H9 (cell line): ENCODE results near the gene CKLF. TPM values are rescaled to one million over a fixed set of nuclear protein-coding genes. Genes with fewer than 3 reads are reported as not detected.

Source experiments
- DNase-seq: peaks from one replicate; pipeline ENCODE4 v3.0.0-alpha.2; 2017
- H2AFZ ChIP-seq: one replicate; pipeline ENCODE4 v1.6.1; 2013; ENCODE audit warnings: mild to moderate bottlenecking, low read length, control low read depth, moderate library complexity
- H2AK5ac ChIP-seq: 2 replicates; pipeline ENCODE4 v1.6.1; 2013; ENCODE audit warnings: low read length, control low read depth, mixed read lengths; ENCODE audit not compliant: insufficient read length
- H2BK120ac ChIP-seq: one replicate; pipeline ENCODE4 v1.6.1; 2013; ENCODE audit warnings: low read depth, mild to moderate bottlenecking, low read length, control low read depth, inconsistent platforms; ENCODE audit not compliant: poor library complexity, severe bottlenecking
- H2BK12ac ChIP-seq: 2 replicates; pipeline ENCODE4 v1.6.1; 2013; ENCODE audit warnings: low read length, control low read depth, mixed read lengths, low read depth; ENCODE audit not compliant: insufficient read length
- H2BK15ac ChIP-seq: 2 replicates; pipeline ENCODE4 v1.6.1; 2013; ENCODE audit warnings: low read depth, low read length, control low read depth
- H2BK20ac ChIP-seq: one replicate; pipeline ENCODE4 v1.6.1; 2013; ENCODE audit warnings: low read depth, mild to moderate bottlenecking, low read length, control low read depth, inconsistent platforms; ENCODE audit not compliant: poor library complexity, severe bottlenecking
- H2BK5ac ChIP-seq: 2 replicates; pipeline ENCODE4 v1.6.1; 2013; ENCODE audit warnings: low read length, control low read depth, mixed read lengths; ENCODE audit not compliant: insufficient read length
- H3K14ac ChIP-seq: 2 replicates; pipeline ENCODE4 v1.6.1; 2013; ENCODE audit warnings: low read length, control low read depth; ENCODE audit not compliant: insufficient read depth
- H3K18ac ChIP-seq: 2 replicates; pipeline ENCODE4 v1.6.1; 2013; ENCODE audit warnings: low read depth, mild to moderate bottlenecking, mixed read lengths, low read length, control low read depth; ENCODE audit not compliant: insufficient read length
- H3K23ac ChIP-seq: 2 replicates; pipeline ENCODE4 v1.6.1; 2013; ENCODE audit warnings: low read length, control low read depth, mixed read lengths, low read depth; ENCODE audit not compliant: insufficient read length
- H3K23me2 ChIP-seq: 2 replicates; pipeline ENCODE4 v1.6.1; 2013; ENCODE audit warnings: low read depth, mild to moderate bottlenecking, mixed read lengths, low read length, control low read depth; ENCODE audit not compliant: insufficient read length, poor library complexity, severe bottlenecking
- H3K27ac ChIP-seq: 2 replicates; pipeline ENCODE4 v1.5.1; 2013; ENCODE audit warnings: low read length, control low read depth, mixed read lengths, low read depth; ENCODE audit not compliant: insufficient read length
- H3K27me3 ChIP-seq: 2 replicates; pipeline ENCODE4 v1.6.1; 2013; ENCODE audit warnings: low read length, control low read depth, inconsistent platforms; ENCODE audit not compliant: insufficient read depth
- H3K4ac ChIP-seq: 2 replicates; pipeline ENCODE4 v1.6.1; 2013; ENCODE audit warnings: low read depth, mild to moderate bottlenecking, control low read depth, inconsistent platforms, low read length, moderate library complexity
- H3K4me1 ChIP-seq: 2 replicates; pipeline ENCODE4 v1.6.1; 2013; ENCODE audit warnings: low read length, control low read depth, inconsistent platforms; ENCODE audit not compliant: insufficient read depth
- H3K4me2 ChIP-seq: 2 replicates; pipeline ENCODE4 v1.6.1; 2013; ENCODE audit warnings: low read length, control low read depth, mixed read lengths; ENCODE audit not compliant: insufficient read length, insufficient read depth
- H3K56ac ChIP-seq: 2 replicates; pipeline ENCODE4 v1.6.1; 2013; ENCODE audit warnings: low read depth, mild to moderate bottlenecking, mixed read lengths, low read length, control low read depth; ENCODE audit not compliant: insufficient read length
- H3K79me1 ChIP-seq: 2 replicates; pipeline ENCODE4 v1.6.1; 2013; ENCODE audit warnings: low read depth, mild to moderate bottlenecking, moderate library complexity, low read length, control low read depth, inconsistent platforms; ENCODE audit not compliant: insufficient read depth, poor library complexity, severe bottlenecking
- H3K79me2 ChIP-seq: 2 replicates; pipeline ENCODE4 v1.6.1; 2013; ENCODE audit warnings: low read length, control low read depth, inconsistent platforms; ENCODE audit not compliant: insufficient read depth
- H3K9ac ChIP-seq: 2 replicates; pipeline ENCODE4 v1.6.1; 2013; ENCODE audit warnings: low read length, control low read depth, mixed read lengths; ENCODE audit not compliant: insufficient read length; ENCODE audit errors: extremely low read depth
- H3K9me3 ChIP-seq: one replicate; pipeline ENCODE4 v1.6.1; 2013; ENCODE audit warnings: low read depth, low read length, inconsistent platforms; ENCODE audit not compliant: control insufficient read depth
- H3T11ph ChIP-seq: one replicate; pipeline ENCODE4 v1.6.1; 2013; ENCODE audit warnings: mild to moderate bottlenecking, low read length, control low read depth, inconsistent platforms
- H4K20me1 ChIP-seq: one replicate; pipeline ENCODE4 v1.6.1; 2013; ENCODE audit not compliant: control insufficient read depth, insufficient read length, insufficient read depth
- H4K5ac ChIP-seq: 2 replicates; pipeline ENCODE4 v1.6.1; 2013; ENCODE audit warnings: low read depth, mild to moderate bottlenecking, mixed read lengths, low read length, control low read depth; ENCODE audit not compliant: insufficient read length
- H4K8ac ChIP-seq: replicated peaks from 2 replicates; pipeline ENCODE4 v1.6.1; 2013; ENCODE audit warnings: low read length, control low read depth, mixed read lengths, low read depth; ENCODE audit not compliant: insufficient read length
- H4K91ac ChIP-seq: 2 replicates; pipeline ENCODE4 v1.6.1; 2013; ENCODE audit warnings: low read depth, mild to moderate bottlenecking, moderate library complexity, mixed read lengths, low read length, control low read depth; ENCODE audit not compliant: insufficient read length
- H3K27ac Mint-ChIP-seq, 3 experiments: 2 replicates in 2 of 3; 3 replicates in 1 of 3; pipeline ENCODE4 v1.8.0; 2020 to 2021; ENCODE audit warnings: mixed read lengths in 3 of 3, mild to moderate bottlenecking in 1 of 3, moderate library complexity in 1 of 3
- H3K27me3 Mint-ChIP-seq: 2 replicates; pipeline ENCODE4 v1.8.0; 2021; ENCODE audit warnings: low read depth, mild to moderate bottlenecking, moderate library complexity, mixed read lengths
- H3K36me3 Mint-ChIP-seq, 3 experiments: 2 replicates in 2 of 3; 3 replicates in 1 of 3; pipeline ENCODE4 v1.8.0; 2020 to 2021; ENCODE audit warnings: low read depth in 3 of 3, mixed read lengths in 3 of 3; ENCODE audit not compliant: insufficient read depth in 1 of 3
- H3K4me1 Mint-ChIP-seq, 2 experiments: 2 replicates each; pipeline ENCODE4 v1.8.0; 2020; ENCODE audit warnings: mixed read lengths in 2 of 2
- H3K4me3 Mint-ChIP-seq, 2 experiments: 2 replicates in 1 of 2; 3 replicates in 1 of 2; pipeline ENCODE4 v1.8.0; 2020 to 2021; ENCODE audit warnings: mild to moderate bottlenecking in 2 of 2, mixed read lengths in 2 of 2, moderate library complexity in 1 of 2
- H3K9me3 Mint-ChIP-seq, 2 experiments: 2 replicates in 1 of 2; 3 replicates in 1 of 2; pipeline ENCODE4 v1.8.0; 2020; ENCODE audit warnings: mild to moderate bottlenecking in 2 of 2, mixed read lengths in 2 of 2, moderate library complexity in 1 of 2
- WGBS: extraction: QIAGEN DNeasy Blood & Tissue Kit; methylation state at CpG from one replicate; pipeline ENCODE4 v1.1.7; 2013; ENCODE audit warnings: missing lambda C conversion rate, low lambda C conversion rate, mixed read lengths; ENCODE audit not compliant: insufficient read length; ENCODE audit errors: extremely low coverage; 5-methylcytosine and 5-hydroxymethylcytosine counted together
- total RNA-seq: library from RNA; stranded (reverse); gene quantifications from 2 replicates; pipeline ENCODE4 v1.2.1, GENCODE V29; 2021
- TF ChIP-seq, protein P1 (sequence below): fragments of 200-600 bp; sonication (generic); conservative IDR thresholded peaks from 3 replicates; pipeline ENCODE4 v1.8.0; 2021; ENCODE audit warnings: antibody characterized with exemption, mild to moderate bottlenecking

Gene CKLF
- total RNA-seq, 1 experiment from 2014 or later, result 23.1 TPM

GRCh38 chr16:66562409-66562808 is 10.0 kb downstream of the CKLF start:
- TF ChIP-seq, protein P1, sequence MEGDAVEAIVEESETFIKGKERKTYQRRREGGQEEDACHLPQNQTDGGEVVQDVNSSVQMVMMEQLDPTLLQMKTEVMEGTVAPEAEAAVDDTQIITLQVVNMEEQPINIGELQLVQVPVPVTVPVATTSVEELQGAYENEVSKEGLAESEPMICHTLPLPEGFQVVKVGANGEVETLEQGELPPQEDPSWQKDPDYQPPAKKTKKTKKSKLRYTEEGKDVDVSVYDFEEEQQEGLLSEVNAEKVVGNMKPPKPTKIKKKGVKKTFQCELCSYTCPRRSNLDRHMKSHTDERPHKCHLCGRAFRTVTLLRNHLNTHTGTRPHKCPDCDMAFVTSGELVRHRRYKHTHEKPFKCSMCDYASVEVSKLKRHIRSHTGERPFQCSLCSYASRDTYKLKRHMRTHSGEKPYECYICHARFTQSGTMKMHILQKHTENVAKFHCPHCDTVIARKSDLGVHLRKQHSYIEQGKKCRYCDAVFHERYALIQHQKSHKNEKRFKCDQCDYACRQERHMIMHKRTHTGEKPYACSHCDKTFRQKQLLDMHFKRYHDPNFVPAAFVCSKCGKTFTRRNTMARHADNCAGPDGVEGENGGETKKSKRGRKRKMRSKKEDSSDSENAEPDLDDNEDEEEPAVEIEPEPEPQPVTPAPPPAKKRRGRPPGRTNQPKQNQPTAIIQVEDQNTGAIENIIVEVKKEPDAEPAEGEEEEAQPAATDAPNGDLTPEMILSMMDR, result 0 out of 3 replicates have a peak, but pooled peaks have one; percentile 19
- no peaks in the 10 kb centered on the region for H3K4me1 Mint-ChIP-seq

More at GRCh38 chr16:66562409-66562808, 10.0 kb downstream of the CKLF start:
- Histone ChIP-seq H3K27me3 (no peaks in the 10 kb centered on the region), H3K27ac (no peak overlapping the region), H2AK5ac (no peak overlapping the region), H3K79me1 (no peaks in the 10 kb centered on the region), H3K4me1 (no peaks in the 10 kb centered on the region), H3K23ac (no peak overlapping the region), H4K91ac (no peak overlapping the region), H3K18ac (no peak overlapping the region), H3K23me2 (no peaks in the 10 kb centered on the region), H2BK5ac (no peak overlapping the region), H3K9me3 (no peaks in the 10 kb centered on the region), H2BK15ac (no peak overlapping the region), H4K20me1 (peaks cover 3% of the 10 kb centered on the region), H3K4ac (no peak overlapping the region), H2BK20ac (no peak overlapping the region), H3T11ph (no peak overlapping the region), H3K9ac (no peak overlapping the region), H2AFZ (no peak overlapping the region), H2BK120ac (no peak overlapping the region), H3K4me2 (no peak overlapping the region), H3K56ac (no peak overlapping the region), H3K14ac (no peak overlapping the region), H3K79me2 (no peaks in the 10 kb centered on the region), H4K8ac (no peak overlapping the region), H4K5ac (no peak overlapping the region), H2BK12ac (no peak overlapping the region)
- no peak overlapping the region for H3K27ac Mint-ChIP-seq
- no peak overlapping the region for H3K4me3 Mint-ChIP-seq
- H3K36me3 Mint-ChIP-seq, result peaks cover 3 to 22% (median 22%) of the 10 kb centered on the region in 3 experiments; a peak in 5 of 7 replicates
- no peaks in the 10 kb centered on the region for H3K9me3 Mint-ChIP-seq
- no peak for DNase-seq
- no CpG with 5 or more reads among the region's 1 CpG for WGBS
- no peaks in the 10 kb centered on the region for H3K27me3 Mint-ChIP-seq
